HCT116 (cell line): ENCODE measurements around the gene ATG2B. TPM values are rescaled to one million over a fixed set of nuclear protein-coding genes. Genes with fewer than 3 reads are reported as not detected.

Experiments used
- ATAC-seq: fragments of 200-7000 bp; cut with Tn5 transposase; 2 replicates; pipeline ENCODE4 v1.9.1; 2020; ENCODE audit warnings: mild to moderate bottlenecking, moderate library complexity
- BruUV-seq: library from RNA; stranded (reverse); fragments of 400-500 nt; replicated peaks from 2 replicates; lab custom pipeline; 2021; lab: Mats Ljungman, UMichigan
- CTCF ChIA-PET: fragments of 300-600 bp; sonication (Branson Sonifier 250); formaldehyde crosslinking; loops from one replicate; lab custom pipeline; 2021; ENCODE audit warnings: antibody characterized with exemption; lab: Charles Lee
- POLR2A ChIA-PET: fragments of 300-600, 350-600 bp; sonication (Branson Sonifier 250); formaldehyde crosslinking; loops from one replicate; lab custom pipeline; 2021; ENCODE audit warnings: antibody characterized with exemption; lab: Charles Lee
- RAD21 ChIA-PET, 2 experiments: fragments of 300-600 bp; sonication (Branson Sonifier 250); formaldehyde crosslinking; loops; one replicate each; lab custom pipeline; 2023; ENCODE audit warnings: low total read pairs in 2 of 2; ENCODE audit not compliant: uncharacterized antibody in 2 of 2, unreplicated experiment in 2 of 2, low non-redundant PET in 1 of 2; lab: Charles Lee
- DNase-seq: peaks from one replicate; pipeline ENCODE4 v3.0.0-alpha.2; 2010; ENCODE audit warnings: low read depth, low spot score
- H2AFZ ChIP-seq: fragments of 200-600 bp; shearing (Covaris generic), sonication (generic); 2 replicates; pipeline ENCODE4 v1.6.1; 2017; ENCODE audit warnings: low read depth, mixed run types, mixed read lengths, antibody characterized with exemption, low read length; ENCODE audit not compliant: poor library complexity, severe bottlenecking
- H3K27ac ChIP-seq: 2 replicates; pipeline ENCODE4 v1.5.1; 2012; ENCODE audit warnings: low read depth, low read length
- H3K27me3 ChIP-seq: fragments of 200-600 bp; sonication (generic); 2 replicates; pipeline ENCODE4 v1.6.1; 2016; ENCODE audit warnings: mixed run types, low read length, mixed read lengths; ENCODE audit not compliant: insufficient read depth
- H3K36me3 ChIP-seq, 2 experiments: fragments of 200-500 bp in 1 of 2; fragments of 200-600 bp in 1 of 2; sonication (Bioruptor generic) in 1 of 2; sonication (generic) in 1 of 2; 2 replicates each; pipeline versions ENCODE4 v1.5.1 to v1.6.1; 2014 to 2016; ENCODE audit warnings: low read length in 2 of 2, inconsistent platforms in 1 of 2, mixed read lengths in 1 of 2, mixed run types in 1 of 2; ENCODE audit not compliant: insufficient read depth in 2 of 2, control insufficient read depth in 1 of 2
- H3K4me1 ChIP-seq, 2 experiments: fragments of 200-600 bp in 1 of 2; sonication (generic) in 1 of 2; 2 replicates each; pipeline versions ENCODE4 v1.5.1 to v1.6.1; 2012 to 2017; ENCODE audit warnings: low read length in 2 of 2, inconsistent platforms in 1 of 2, mild to moderate bottlenecking in 1 of 2, mixed read lengths in 1 of 2, mixed run types in 1 of 2, moderate library complexity in 1 of 2; ENCODE audit not compliant: insufficient read depth in 2 of 2, control insufficient read depth in 1 of 2
- H3K4me2 ChIP-seq: fragments of 200-600 bp; sonication (generic); 2 replicates; pipeline ENCODE4 v1.6.1; 2017; ENCODE audit warnings: mixed run types, low read length, mixed read lengths
- H3K4me3 ChIP-seq, 2 experiments: fragments of 200-600 bp in 1 of 2; sonication (generic) in 1 of 2; replicated peaks in 1 of 2; 2 replicates each; pipeline ENCODE4 v1.5.1; 2011 to 2016; ENCODE audit warnings: low read length in 2 of 2, control low read depth in 1 of 2, low read depth in 1 of 2, mild to moderate bottlenecking in 1 of 2, mixed read lengths in 1 of 2, mixed run types in 1 of 2
- H3K79me2 ChIP-seq: fragments of 200-600 bp; sonication (generic); 2 replicates; pipeline ENCODE4 v1.6.1; 2017; ENCODE audit warnings: mild to moderate bottlenecking, mixed run types, low read length, moderate library complexity, mixed read lengths; ENCODE audit not compliant: insufficient read depth
- H3K9ac ChIP-seq: fragments of 200-600 bp; sonication (generic); 2 replicates; pipeline ENCODE4 v1.6.1; 2016; ENCODE audit warnings: low read length, mixed read lengths
- H3K9me2 ChIP-seq: fragments of 200-600 bp; sonication (generic), shearing (Covaris generic); 2 replicates; pipeline ENCODE4 v1.6.1; 2017; ENCODE audit warnings: mixed run types, mild to moderate bottlenecking, moderate library complexity; ENCODE audit not compliant: insufficient read depth
- H3K9me3 ChIP-seq, 2 experiments: fragments of 200-500 bp in 1 of 2; fragments of 200-600 bp in 1 of 2; sonication (Bioruptor generic) in 1 of 2; sonication (generic) in 1 of 2; 2 replicates each; pipeline ENCODE4 v1.6.1; 2014 to 2017; ENCODE audit warnings: low read length in 2 of 2, mixed read lengths in 2 of 2, inconsistent platforms in 1 of 2, low read depth in 1 of 2, mild to moderate bottlenecking in 1 of 2, mixed run types in 1 of 2, moderate library complexity in 1 of 2; ENCODE audit not compliant: control insufficient read depth in 1 of 2, insufficient read depth in 1 of 2
- H4K20me1 ChIP-seq: fragments of 200-600 bp; sonication (generic), shearing (Covaris generic); 2 replicates; pipeline ENCODE4 v1.6.1; 2017; ENCODE audit warnings: mixed run types, mild to moderate bottlenecking, moderate library complexity; ENCODE audit not compliant: insufficient read depth
- CTCF ChIP-seq, 3 experiments: fragments of 200-600 bp in 1 of 3; sonication (generic) in 1 of 3; IDR thresholded peaks in 2 of 3; conservative IDR thresholded peaks in 1 of 3; 2 replicates each; pipeline ENCODE4 v1.5.1; 2012 to 2017; ENCODE audit warnings: low read depth in 2 of 3, low read length in 2 of 3, antibody characterized with exemption in 1 of 3, borderline replicate concordance in 1 of 3, control low read depth in 1 of 3, mild to moderate bottlenecking in 1 of 3, mixed read lengths in 1 of 3, mixed run types in 1 of 3, moderate library complexity in 1 of 3; ENCODE audit not compliant: insufficient read depth in 1 of 3
- ELF1 ChIP-seq: IDR thresholded peaks from 2 replicates; pipeline ENCODE4 v1.6.1; 2012; ENCODE audit warnings: low read depth, borderline replicate concordance
- POLR2A ChIP-seq: IDR thresholded peaks from 2 replicates; pipeline ENCODE4 v1.7.0; 2011; ENCODE audit warnings: borderline replicate concordance; ENCODE audit not compliant: insufficient read depth, insufficient read length; ENCODE audit errors: extremely low read depth
- REST ChIP-seq: IDR thresholded peaks from 2 replicates; pipeline ENCODE4 v1.6.1; 2012; ENCODE audit warnings: low read depth
- intact Hi-C: fragments of 100-400 bp; cut with micrococcal nuclease; formaldehyde crosslinking; loops from 2 replicates; pipeline ENCODE4 v1.10.0; 2022
- total RNA-seq: library from RNA; stranded (reverse); gene quantifications from one replicate; pipeline ENCODE4 v1.2.1, GENCODE V29; 2021; ENCODE audit not compliant: unreplicated experiment

Gene ATG2B
- total RNA-seq, 1 experiment from 2014 or later = 6.4 TPM

GRCh38 chr14:96307434-96307833 is 55.7 kb downstream of the ATG2B start:
- no peaks in the 10 kb centered on the region for H3K4me1 ChIP-seq
- H3K9me3 ChIP-seq = no peaks in the 10 kb centered on the region
- H3K9me2 ChIP-seq = no peaks in the 10 kb centered on the region
- H3K79me2 ChIP-seq = no peaks in the 10 kb centered on the region
- H2AFZ ChIP-seq = no peak overlapping the region
- RAD21 ChIA-PET = interaction anchor here in 1 of 2 experiments (0.6 kb wide), 1 partner anchor 515 kb away, joined by 3 read pairs; no protein-coding TSS in a partner anchor
- POLR2A ChIA-PET = no interaction called here
- no peak overlapping the region for H3K4me3 ChIP-seq
- intact Hi-C loops = no loop called here
- H3K36me3 ChIP-seq = peaks cover 0 to 4% of the 10 kb centered on the region in 2 experiments; a peak in 2 of 4 replicates
- no peak for DNase-seq
- CTCF ChIA-PET = no interaction called here
- ATAC-seq = 0 out of 2 replicates have a peak, but pooled peaks have one; percentile 30
- no peak overlapping the region for H3K27ac ChIP-seq
- H4K20me1 ChIP-seq = no peaks in the 10 kb centered on the region
- no peak overlapping the region for H3K4me2 ChIP-seq
- no peaks in the 10 kb centered on the region for H3K27me3 ChIP-seq
- H3K9ac ChIP-seq = no peak overlapping the region
- TF ChIP-seq POLR2A (no peak), CTCF (IDR thresholded peaks at IDR 0.05 in 2 of 3, conservative IDR thresholded peaks at IDR 0.05 in 1 of 3; ENCODE audit: borderline replicate concordance in 1 of 3, insufficient read depth in 1 of 3, low read depth in 2 of 3, low read length in 2 of 3) (0 out of 6 replicates have a peak, but pooled peaks of 1 of the 3 experiments have one; percentile 12)
- TF ChIP-seq, all 23 proteins: peak for 1
- no TSS peak for BruUV-seq

GRCh38 chr14:96304956-96305355 is 58.2 kb downstream of the ATG2B start:
- TF ChIP-seq REST (no peak), ELF1 (no peak), CTCF (IDR thresholded peaks at IDR 0.05 in 2 of 3, conservative IDR thresholded peaks at IDR 0.05 in 1 of 3; ENCODE audit: borderline replicate concordance in 1 of 3, insufficient read depth in 1 of 3, low read depth in 2 of 3, low read length in 2 of 3) (peak in 2 of 3 experiments; percentile 28 to 29; a peak in 2 of 6 replicates)
- Histone ChIP-seq H3K4me3 (no peak overlapping the region), H3K79me2 (no peaks in the 10 kb centered on the region), H3K4me1 (no peaks in the 10 kb centered on the region), H3K9me2 (no peaks in the 10 kb centered on the region), H3K9me3 (no peaks in the 10 kb centered on the region), H3K27me3 (no peaks in the 10 kb centered on the region), H3K36me3 (no peaks in the 10 kb centered on the region), H2AFZ (no peak overlapping the region), H3K27ac (no peak overlapping the region), H3K4me2 (no peak overlapping the region), H3K9ac (no peak overlapping the region), H4K20me1 (no peaks in the 10 kb centered on the region)
- no TSS peak for BruUV-seq
- DNase-seq = peak; percentile 4
- intact Hi-C loops = no loop called here
- ChIA-PET RAD21 (no interaction called here), POLR2A (no interaction called here), CTCF (interaction anchor here (1.1 to 1.4 kb wide), 2 partner anchors 13 to 18 kb away, joined by 4 to 5 read pairs; no protein-coding TSS in a partner anchor)
- ATAC-seq = peak; percentile 77
